Astrocyte (in vitro differentiated cells and primary cell): ENCODE data around the gene ANK3.

Experiments
- CTCF ChIP-seq: IDR thresholded peaks from 2 replicates; pipeline ENCODE4 v1.5.1; 2011; ENCODE audit warnings: low read depth, mild to moderate bottlenecking, inconsistent platforms, low read length, moderate library complexity; ENCODE audit not compliant: insufficient read depth
- EZH2 ChIP-seq: IDR thresholded peaks from 2 replicates; pipeline ENCODE4 v1.6.1; 2012; ENCODE audit warnings: mild to moderate bottlenecking, low read length, inconsistent platforms; ENCODE audit not compliant: insufficient read depth

GRCh38 chr10:60169111-60169510, 220.6 kb downstream of the ANK3 start:
- TF ChIP-seq CTCF (no peak), EZH2 (no peak)
